Measurements from ENCODE around the gene RPLP1. TPM values are rescaled to one million over a fixed set of nuclear protein-coding genes. Genes with fewer than 3 reads are reported as not detected.
A peak's percentile ranks its signal among the peaks of the same experiment; 100 is the strongest.

The RPLP1 gene
- total and polyA plus RNA-seq, 12 donors = 232 to 1,990 (median 971) TPM

- intact Hi-C loops (cut with DNase I) = loop anchor here (5.0 to 10.0 kb wide), 2 partner anchors 1010 to 1018 kb away; no protein-coding TSS in a partner anchor
These were observed 24.3 kb downstream of the RPLP1 start for GRCh38 chr15:69476704-69477473.

DNA sequence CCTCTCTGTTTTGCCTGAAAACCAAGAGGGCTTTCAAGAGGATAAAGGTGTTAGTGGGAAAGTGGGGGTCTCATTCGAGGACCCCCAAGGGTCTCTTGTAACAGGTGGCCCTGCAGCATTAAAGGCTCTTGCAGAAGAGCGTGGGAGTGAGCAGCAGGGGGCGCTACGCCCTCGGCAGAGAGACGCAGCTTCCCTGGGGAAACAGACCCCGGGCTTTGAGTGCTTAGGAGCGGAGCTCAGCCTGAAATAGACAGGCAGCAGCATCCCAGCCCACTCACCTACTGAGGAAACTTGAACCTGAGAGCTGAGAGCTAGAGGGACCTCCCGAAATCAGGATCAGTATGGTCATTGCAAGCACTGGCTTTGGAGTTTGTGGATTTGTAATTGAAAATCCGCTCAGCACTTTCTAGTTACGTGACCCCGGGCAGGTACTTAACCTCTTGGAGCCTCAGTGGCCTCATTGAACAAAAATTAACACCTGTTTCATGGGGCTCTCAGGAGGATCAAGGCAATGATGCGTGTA is 25.7 kb downstream of the RPLP1 start:
- intact Hi-C loops (cut with DNase I) = loop anchor here (5.0 to 10.0 kb wide), 2 partner anchors 1009 to 1016 kb away; no protein-coding TSS in a partner anchor
- Histone ChIP-seq H3K36me3 (replicated peaks in 1 of 2) (no peaks in the 10 kb centered on the region), H3K4me1 (replicated peaks in 1 of 2) (no peaks in the 10 kb centered on the region), H3K9me3 (replicated peaks in 1 of 3) (no peaks in the 10 kb centered on the region), H3K27me3 (no peaks in the 10 kb centered on the region), H3K27ac (no peak overlapping the region), H3K4me3 (no peak overlapping the region)
- peak in 4 of 7 donors; percentile 28 to 53 (median 40) for DNase-seq
- TF ChIP-seq CTCF (IDR thresholded peaks at IDR 0.05) = peak; percentile 33 to 74 (median 58)
- TF ChIP-seq POLR2A (IDR thresholded peaks at IDR 0.05) = no peak
- 33 to 39% (median 37%) methylated on average over 12 to 13 of the region's 13 CpGs for WGBS, 4 donors

More at GRCh38 chr15:69476704-69477473, 24.3 kb downstream of the RPLP1 start:
- Histone ChIP-seq H3K9me3 (replicated peaks in 1 of 3) (no peaks in the 10 kb centered on the region), H3K27ac (no peak overlapping the region), H3K27me3 (no peaks in the 10 kb centered on the region), H3K4me3 (no peak overlapping the region), H3K36me3 (replicated peaks in 1 of 2) (no peaks in the 10 kb centered on the region), H3K4me1 (replicated peaks in 1 of 2) (no peaks in the 10 kb centered on the region)
- WGBS, 4 donors = 71 to 86% (median 74%) methylated on average over 9 of the region's 9 CpGs
- TF ChIP-seq POLR2A (IDR thresholded peaks at IDR 0.05) = no peak
- TF ChIP-seq CTCF (IDR thresholded peaks at IDR 0.05) = no peak
- DNase-seq = peak in 1 of 7 donors; percentile 38

DNA sequence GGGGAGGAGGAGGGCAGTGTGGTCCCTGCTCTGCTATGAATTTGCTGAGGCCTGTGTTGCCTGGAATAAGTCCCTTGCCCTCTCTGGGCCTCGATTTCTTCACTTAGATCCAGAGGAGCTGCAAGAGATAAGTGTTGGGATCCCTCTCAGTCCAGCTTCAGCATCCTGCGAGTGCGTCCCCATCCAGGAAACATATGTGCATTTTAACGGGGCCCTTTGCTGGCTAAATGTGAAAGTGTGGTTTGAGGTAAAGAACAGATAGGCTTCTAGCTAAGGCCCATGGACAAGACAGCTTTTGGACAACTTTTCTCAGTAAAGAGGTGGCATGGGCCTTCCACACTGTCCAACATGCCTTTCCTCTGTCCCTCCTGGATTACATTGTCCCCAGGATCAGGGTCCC is 26.5 kb downstream of the RPLP1 start:
- Histone ChIP-seq H3K27me3 (no peaks in the 10 kb centered on the region), H3K36me3 (replicated peaks in 1 of 2) (no peaks in the 10 kb centered on the region), H3K27ac (no peak overlapping the region), H3K9me3 (replicated peaks in 1 of 3) (no peaks in the 10 kb centered on the region), H3K4me3 (no peak overlapping the region), H3K4me1 (replicated peaks in 1 of 2) (no peaks in the 10 kb centered on the region)
- intact Hi-C loops (cut with DNase I) = loop anchor here (5.0 to 10.0 kb wide), 2 partner anchors 1008 to 1016 kb away; no protein-coding TSS in a partner anchor
- DNase-seq = peak in 1 of 7 donors; percentile 39
- TF ChIP-seq CTCF (IDR thresholded peaks at IDR 0.05) (no peak), POLR2A (IDR thresholded peaks at IDR 0.05) (no peak)
- 74 to 85% (median 80%) methylated on average over 4 of the region's 4 CpGs for WGBS, 4 donors

GRCh38 chr15:69479971-69480370 is 27.4 kb downstream of the RPLP1 start:
- peak in 1 of 7 donors; percentile 5 for DNase-seq
- intact Hi-C loops (cut with DNase I) = loop anchor here (5.0 to 10.0 kb wide), 2 partner anchors 1007 to 1015 kb away; no protein-coding TSS in a partner anchor
- H3K4me1 ChIP-seq (replicated peaks in 1 of 2) = no peaks in the 10 kb centered on the region
- no peak overlapping the region for H3K27ac ChIP-seq
- no peak for TF ChIP-seq POLR2A (IDR thresholded peaks at IDR 0.05)
- TF ChIP-seq CTCF (IDR thresholded peaks at IDR 0.05) = no peak
- H3K9me3 ChIP-seq (replicated peaks in 1 of 3) = no peaks in the 10 kb centered on the region
- H3K27me3 ChIP-seq = no peaks in the 10 kb centered on the region
- H3K36me3 ChIP-seq (replicated peaks in 1 of 2) = no peaks in the 10 kb centered on the region
- no peak overlapping the region for H3K4me3 ChIP-seq
- 96 to 100% (median 99%) methylated on average over 2 of the region's 2 CpGs for WGBS, 4 donors
